BE2C (cell line): ENCODE measurements around the gene ADCY10.

Experiments used
- DNase-seq: peaks from one replicate; pipeline ENCODE4 v3.0.0-alpha.2; 2020
- H3K27me3 ChIP-seq: fragments of 250-450 bp; sonication (Bioruptor Pico); 2 replicates; pipeline ENCODE4 v1.5.1; 2020; ENCODE audit warnings: mild to moderate bottlenecking
- H3K36me3 ChIP-seq: fragments of 250-450 bp; sonication (Bioruptor Pico); 2 replicates; pipeline ENCODE4 v1.5.1; 2020; ENCODE audit warnings: mild to moderate bottlenecking
- H3K4me1 ChIP-seq: fragments of 250-450 bp; sonication (Bioruptor Pico); 2 replicates; pipeline ENCODE4 v1.5.1; 2020
- H3K4me3 ChIP-seq: 2 replicates; pipeline ENCODE4 v1.5.1; 2011; ENCODE audit warnings: low read depth, low read length
- H3K9me3 ChIP-seq: fragments of 250-450 bp; sonication (Bioruptor Pico); 2 replicates; pipeline ENCODE4 v1.5.1; 2020
- CTCF ChIP-seq: IDR thresholded peaks from 2 replicates; pipeline ENCODE4 v1.5.1; 2012; ENCODE audit warnings: mild to moderate bottlenecking, low read depth, low read length

The ADCY10 gene

GRCh38 chr1:167772436-167772835, 141.5 kb downstream of the ADCY10 start:
- no peak for TF ChIP-seq CTCF
- H3K4me3 ChIP-seq, result no peak overlapping the region
- peaks cover 66% of the 10 kb centered on the region for H3K36me3 ChIP-seq
- H3K9me3 ChIP-seq, result peaks cover 2% of the 10 kb centered on the region; the same call in 1 of the 2 replicates
- no peaks in the 10 kb centered on the region for H3K4me1 ChIP-seq
- DNase-seq, result no peak
- H3K27me3 ChIP-seq, result no peaks in the 10 kb centered on the region

- H3K4me1 ChIP-seq, result no peaks in the 10 kb centered on the region
- peaks cover 2% of the 10 kb centered on the region; the same call in 1 of the 2 replicates for H3K9me3 ChIP-seq
- TF ChIP-seq CTCF, result no peak
- no peak for DNase-seq
- H3K4me3 ChIP-seq, result no peak overlapping the region
- no peaks in the 10 kb centered on the region for H3K27me3 ChIP-seq
- H3K36me3 ChIP-seq, result peaks cover 60% of the 10 kb centered on the region
Observed at GRCh38 chr1:167770127-167770526, 143.8 kb downstream of the ADCY10 start.

GRCh38 chr1:167767761-167768160, 146.2 kb downstream of the ADCY10 start:
- Histone ChIP-seq H3K4me3 (no peak overlapping the region), H3K27me3 (no peaks in the 10 kb centered on the region), H3K36me3 (peaks cover 43% of the 10 kb centered on the region), H3K9me3 (no peaks in the 10 kb centered on the region), H3K4me1 (no peaks in the 10 kb centered on the region)
- TF ChIP-seq CTCF, result no peak
- no peak for DNase-seq

- Histone ChIP-seq H3K9me3 (no peaks in the 10 kb centered on the region), H3K27me3 (no peaks in the 10 kb centered on the region), H3K4me3 (no peak overlapping the region), H3K36me3 (peaks cover 35% of the 10 kb centered on the region), H3K4me1 (no peaks in the 10 kb centered on the region)
- no peak for TF ChIP-seq CTCF
- no peak for DNase-seq
Observed at GRCh38 chr1:167766538-167766937, 147.4 kb downstream of the ADCY10 start.

GRCh38 chr1:167765496-167765895, 148.4 kb downstream of the ADCY10 start:
- Histone ChIP-seq H3K36me3 (peaks cover 35% of the 10 kb centered on the region), H3K9me3 (no peaks in the 10 kb centered on the region), H3K4me1 (no peaks in the 10 kb centered on the region)

More at GRCh38 chr1:167765496-167765895, 148.4 kb downstream of the ADCY10 start:
- H3K27me3 ChIP-seq, result no peaks in the 10 kb centered on the region
- no peak for DNase-seq
- TF ChIP-seq CTCF, result no peak
- H3K4me3 ChIP-seq, result no peak overlapping the region
